Measurements from ENCODE around the gene FREM2. TPM values are rescaled to one million over a fixed set of nuclear protein-coding genes. Genes with fewer than 3 reads are reported as not detected.

FREM2 gene
- polyA plus RNA-seq, 2 of the 4 experiments (the other 2 are of a cell fraction): not detected

DNA sequence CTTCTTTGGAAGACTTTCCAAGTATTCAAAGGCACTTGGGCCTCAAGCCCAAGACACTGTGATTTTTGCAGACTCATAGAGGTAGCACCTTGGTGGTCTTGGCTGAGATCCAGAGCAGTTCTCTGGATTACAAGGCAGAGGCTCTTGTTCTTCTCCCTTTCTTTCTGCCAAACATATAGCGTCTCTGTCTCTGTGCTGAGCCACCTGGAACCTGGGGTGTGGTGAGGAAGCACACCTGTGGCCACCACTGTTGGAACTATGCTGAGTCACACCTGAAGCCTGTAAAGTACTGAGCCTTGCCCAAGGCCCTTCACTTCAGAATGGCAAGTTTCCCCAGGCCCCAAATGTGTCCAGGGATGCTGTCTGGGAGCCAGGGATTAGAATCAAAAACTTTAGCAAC lies 127.5 kb downstream of the FREM2 start:
- Histone ChIP-seq H3K4me1 (no peaks in the 10 kb centered on the region), H3K4me3 (no peak overlapping the region), H3K9me3 (no peaks in the 10 kb centered on the region), H3K27ac (no peak overlapping the region), H3K4me2 (no peak overlapping the region)
- POLR2A ChIA-PET: no interaction called here
- CTCF ChIA-PET: no interaction called here
- WGBS (ENCODE audit: missing lambda C conversion rate): 0% methylated on average over 1 of the region's 1 CpG
- no peak for TF ChIP-seq JUN (IDR thresholded peaks at IDR 0.05)
- TF ChIP-seq, protein P1, sequence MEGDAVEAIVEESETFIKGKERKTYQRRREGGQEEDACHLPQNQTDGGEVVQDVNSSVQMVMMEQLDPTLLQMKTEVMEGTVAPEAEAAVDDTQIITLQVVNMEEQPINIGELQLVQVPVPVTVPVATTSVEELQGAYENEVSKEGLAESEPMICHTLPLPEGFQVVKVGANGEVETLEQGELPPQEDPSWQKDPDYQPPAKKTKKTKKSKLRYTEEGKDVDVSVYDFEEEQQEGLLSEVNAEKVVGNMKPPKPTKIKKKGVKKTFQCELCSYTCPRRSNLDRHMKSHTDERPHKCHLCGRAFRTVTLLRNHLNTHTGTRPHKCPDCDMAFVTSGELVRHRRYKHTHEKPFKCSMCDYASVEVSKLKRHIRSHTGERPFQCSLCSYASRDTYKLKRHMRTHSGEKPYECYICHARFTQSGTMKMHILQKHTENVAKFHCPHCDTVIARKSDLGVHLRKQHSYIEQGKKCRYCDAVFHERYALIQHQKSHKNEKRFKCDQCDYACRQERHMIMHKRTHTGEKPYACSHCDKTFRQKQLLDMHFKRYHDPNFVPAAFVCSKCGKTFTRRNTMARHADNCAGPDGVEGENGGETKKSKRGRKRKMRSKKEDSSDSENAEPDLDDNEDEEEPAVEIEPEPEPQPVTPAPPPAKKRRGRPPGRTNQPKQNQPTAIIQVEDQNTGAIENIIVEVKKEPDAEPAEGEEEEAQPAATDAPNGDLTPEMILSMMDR (IDR thresholded peaks at IDR 0.05): no peak
- TF ChIP-seq FOSB (CRISPR knock-in tag; IDR thresholded peaks at IDR 0.05): no peak
- DNase-seq (ENCODE audit: low read depth in 1 of 2, low spot score in 1 of 2) (no peak), ATAC-seq (no peak), FAIRE-seq (no peak)

DNA sequence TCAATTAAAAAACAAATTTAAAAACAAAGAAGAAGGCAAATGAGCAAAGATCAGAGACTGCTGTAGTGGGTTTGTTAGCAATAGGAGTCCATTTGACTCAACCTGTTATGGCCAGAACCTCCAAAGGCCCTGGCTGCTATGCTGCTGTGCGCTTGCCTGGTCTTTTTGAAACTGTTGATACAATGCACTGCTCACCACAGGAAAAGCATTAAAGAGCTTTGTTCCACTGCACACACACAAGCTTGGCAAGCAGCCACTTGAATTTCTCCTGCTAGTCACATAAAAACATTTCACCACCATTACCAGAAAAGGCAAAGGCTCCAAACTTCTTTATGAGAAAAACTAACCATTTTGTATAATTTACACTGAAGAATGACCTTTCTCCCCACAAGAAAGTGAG lies 132.2 kb downstream of the FREM2 start:
- Histone ChIP-seq H3K4me2 (no peak overlapping the region), H3K27ac (no peak overlapping the region), H3K9me3 (no peaks in the 10 kb centered on the region), H3K4me1 (no peaks in the 10 kb centered on the region), H3K4me3 (no peak overlapping the region)
- POLR2A ChIA-PET: no interaction called here
- CTCF ChIA-PET: no interaction called here
- DNase-seq (ENCODE audit: low read depth in 1 of 2, low spot score in 1 of 2): no peak
- TF ChIP-seq JUNB (IDR thresholded peaks at IDR 0.05): no peak
- TF ChIP-seq, protein P2, sequence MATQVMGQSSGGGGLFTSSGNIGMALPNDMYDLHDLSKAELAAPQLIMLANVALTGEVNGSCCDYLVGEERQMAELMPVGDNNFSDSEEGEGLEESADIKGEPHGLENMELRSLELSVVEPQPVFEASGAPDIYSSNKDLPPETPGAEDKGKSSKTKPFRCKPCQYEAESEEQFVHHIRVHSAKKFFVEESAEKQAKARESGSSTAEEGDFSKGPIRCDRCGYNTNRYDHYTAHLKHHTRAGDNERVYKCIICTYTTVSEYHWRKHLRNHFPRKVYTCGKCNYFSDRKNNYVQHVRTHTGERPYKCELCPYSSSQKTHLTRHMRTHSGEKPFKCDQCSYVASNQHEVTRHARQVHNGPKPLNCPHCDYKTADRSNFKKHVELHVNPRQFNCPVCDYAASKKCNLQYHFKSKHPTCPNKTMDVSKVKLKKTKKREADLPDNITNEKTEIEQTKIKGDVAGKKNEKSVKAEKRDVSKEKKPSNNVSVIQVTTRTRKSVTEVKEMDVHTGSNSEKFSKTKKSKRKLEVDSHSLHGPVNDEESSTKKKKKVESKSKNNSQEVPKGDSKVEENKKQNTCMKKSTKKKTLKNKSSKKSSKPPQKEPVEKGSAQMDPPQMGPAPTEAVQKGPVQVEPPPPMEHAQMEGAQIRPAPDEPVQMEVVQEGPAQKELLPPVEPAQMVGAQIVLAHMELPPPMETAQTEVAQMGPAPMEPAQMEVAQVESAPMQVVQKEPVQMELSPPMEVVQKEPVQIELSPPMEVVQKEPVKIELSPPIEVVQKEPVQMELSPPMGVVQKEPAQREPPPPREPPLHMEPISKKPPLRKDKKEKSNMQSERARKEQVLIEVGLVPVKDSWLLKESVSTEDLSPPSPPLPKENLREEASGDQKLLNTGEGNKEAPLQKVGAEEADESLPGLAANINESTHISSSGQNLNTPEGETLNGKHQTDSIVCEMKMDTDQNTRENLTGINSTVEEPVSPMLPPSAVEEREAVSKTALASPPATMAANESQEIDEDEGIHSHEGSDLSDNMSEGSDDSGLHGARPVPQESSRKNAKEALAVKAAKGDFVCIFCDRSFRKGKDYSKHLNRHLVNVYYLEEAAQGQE (IDR thresholded peaks at IDR 0.05): no peak
- no peak for TF ChIP-seq CBX8 (IDR thresholded peaks at IDR 0.05)
- TF ChIP-seq FOXS1 (CRISPR knock-in tag; IDR thresholded peaks at IDR 0.05): no peak
- TF ChIP-seq FOSB (CRISPR knock-in tag; IDR thresholded peaks at IDR 0.05): no peak
- TF ChIP-seq, protein P3, sequence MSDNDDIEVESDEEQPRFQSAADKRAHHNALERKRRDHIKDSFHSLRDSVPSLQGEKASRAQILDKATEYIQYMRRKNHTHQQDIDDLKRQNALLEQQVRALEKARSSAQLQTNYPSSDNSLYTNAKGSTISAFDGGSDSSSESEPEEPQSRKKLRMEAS (IDR thresholded peaks at IDR 0.05): no peak
- TF ChIP-seq NFE2L2 (conservative IDR thresholded peaks at IDR 0.05; ENCODE audit: low read length): no peak
- TF ChIP-seq HOXA7 (CRISPR knock-in tag; IDR thresholded peaks at IDR 0.05): no peak
- TF ChIP-seq, protein P4, sequence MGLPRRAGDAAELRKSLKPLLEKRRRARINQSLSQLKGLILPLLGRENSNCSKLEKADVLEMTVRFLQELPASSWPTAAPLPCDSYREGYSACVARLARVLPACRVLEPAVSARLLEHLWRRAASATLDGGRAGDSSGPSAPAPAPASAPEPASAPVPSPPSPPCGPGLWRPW (IDR thresholded peaks at IDR 0.05): no peak
- no peak for TF ChIP-seq CBX2 (IDR thresholded peaks at IDR 0.05; ENCODE audit: borderline replicate concordance, low read depth)
- WGBS (ENCODE audit: missing lambda C conversion rate): 6% methylated on average over 1 of the region's 1 CpG
- ATAC-seq: no peak
- FAIRE-seq: no peak

DNA sequence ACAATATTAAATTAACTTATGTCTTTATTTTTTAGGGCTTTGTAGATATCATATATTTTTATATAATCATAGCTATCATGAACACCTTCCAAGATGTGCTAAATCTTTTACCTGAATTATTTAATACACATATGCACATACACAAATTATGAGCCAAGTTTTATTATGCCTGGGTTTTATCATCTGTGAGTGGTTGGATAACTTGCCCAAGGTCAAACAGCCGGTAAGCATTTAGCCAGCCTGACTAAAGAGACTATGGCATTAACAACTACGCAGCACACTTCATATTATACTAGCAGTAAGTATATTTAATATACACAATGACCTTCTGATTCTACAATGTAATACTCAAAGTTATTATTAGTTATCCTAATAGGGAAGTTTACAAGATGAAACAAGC lies 132.7 kb downstream of the FREM2 start:
- H3K4me2 ChIP-seq: no peak overlapping the region
- ATAC-seq (no peak), FAIRE-seq (no peak), DNase-seq (ENCODE audit: low read depth in 1 of 2, low spot score in 1 of 2) (no peak)
- no peaks in the 10 kb centered on the region for H3K4me1 ChIP-seq
- H3K9me3 ChIP-seq: no peaks in the 10 kb centered on the region
- H3K4me3 ChIP-seq: no peak overlapping the region
- TF ChIP-seq KDM1A (IDR thresholded peaks at IDR 0.05; ENCODE audit: low read depth): no peak
- TF ChIP-seq RCOR1 (IDR thresholded peaks at IDR 0.05; ENCODE audit: low read depth, low read length): no peak
- no peak for TF ChIP-seq GATA3 (IDR thresholded peaks at IDR 0.05; ENCODE audit: borderline replicate concordance)
- TF ChIP-seq FOSB (CRISPR knock-in tag; IDR thresholded peaks at IDR 0.05): no peak
- no peak for TF ChIP-seq NPAS2 (CRISPR knock-in tag; IDR thresholded peaks at IDR 0.05; ENCODE audit: borderline replicate concordance)
- no peak for TF ChIP-seq PHF8 (IDR thresholded peaks at IDR 0.05; ENCODE audit: borderline replicate concordance, low read depth)
- TF ChIP-seq CBX8 (IDR thresholded peaks at IDR 0.05): no peak
- no peak for TF ChIP-seq JUNB (IDR thresholded peaks at IDR 0.05)
- TF ChIP-seq RNF2 (IDR thresholded peaks at IDR 0.05; ENCODE audit: borderline replicate concordance, low read depth): no peak
- WGBS (ENCODE audit: missing lambda C conversion rate): 40% methylated on average over 2 of the region's 2 CpGs
- POLR2A ChIA-PET: no interaction called here
- CTCF ChIA-PET: no interaction called here
- no peak overlapping the region for H3K27ac ChIP-seq
